GM23338 (cell line): ENCODE data around the gene PTTG1IP. TPM values are rescaled to one million over a fixed set of nuclear protein-coding genes. Genes with fewer than 3 reads are reported as not detected.

Source experiments
- ATAC-seq: fragments of 200-7000 bp; cut with Tn5 transposase; 3 replicates; pipeline ENCODE4 v1.9.1; 2020
- DNase-seq: peaks from one replicate; pipeline ENCODE4 v3.0.0-alpha.2; 2015; ENCODE audit warnings: low spot score
- H2AFZ ChIP-seq: fragments of 200-600 bp; sonication (generic); 2 replicates; pipeline ENCODE4 v1.8.0; 2016; ENCODE audit warnings: antibody characterized with exemption, mild to moderate bottlenecking, moderate library complexity
- H3F3A ChIP-seq: fragments of 200-600 bp; sonication (generic); replicated peaks from 2 replicates; pipeline ENCODE4 v1.8.0; 2017; ENCODE audit warnings: antibody characterized with exemption, mixed run types, low read depth
- H3K27ac ChIP-seq: fragments of 200-600 bp; sonication (generic); 2 replicates; pipeline ENCODE4 v1.6.1; 2016; ENCODE audit warnings: low read depth
- H3K27me3 ChIP-seq: fragments of 200-600 bp; sonication (generic); 2 replicates; pipeline ENCODE4 v1.8.0; 2016; ENCODE audit warnings: mild to moderate bottlenecking, mixed run types, moderate library complexity; ENCODE audit not compliant: insufficient read depth
- H3K36me3 ChIP-seq: fragments of 200-600 bp; sonication (generic); 2 replicates; pipeline ENCODE4 v1.8.0; 2016; ENCODE audit warnings: mild to moderate bottlenecking; ENCODE audit not compliant: insufficient read depth
- H3K4me1 ChIP-seq: fragments of 200-600 bp; sonication (generic); 2 replicates; pipeline ENCODE4 v1.8.0; 2016; ENCODE audit warnings: mild to moderate bottlenecking, moderate library complexity; ENCODE audit not compliant: insufficient read depth
- H3K4me2 ChIP-seq: fragments of 200-600 bp; sonication (generic); 2 replicates; pipeline ENCODE4 v1.7.1; 2017; ENCODE audit warnings: mixed run types
- H3K4me3 ChIP-seq: fragments of 200-600 bp; sonication (generic); 2 replicates; pipeline ENCODE4 v1.6.1; 2016; ENCODE audit warnings: mixed run types
- H3K79me2 ChIP-seq: fragments of 200-600 bp; sonication (generic); replicated peaks from 2 replicates; pipeline ENCODE4 v1.8.0; 2017; ENCODE audit warnings: mild to moderate bottlenecking; ENCODE audit not compliant: insufficient read depth
- H3K9me2 ChIP-seq: fragments of 200-600 bp; sonication (generic); 2 replicates; pipeline ENCODE4 v1.8.0; 2017; ENCODE audit not compliant: insufficient read depth
- H4K20me1 ChIP-seq: fragments of 200-600 bp; sonication (generic); replicated peaks from 2 replicates; pipeline ENCODE4 v1.8.0; 2017; ENCODE audit warnings: mild to moderate bottlenecking; ENCODE audit not compliant: insufficient read depth
- H3K27ac Mint-ChIP-seq: 2 replicates; pipeline ENCODE4 v1.8.0; 2020; ENCODE audit warnings: inconsistent platforms, mild to moderate bottlenecking, moderate library complexity, mixed read lengths
- H3K27me3 Mint-ChIP-seq: 3 replicates; pipeline ENCODE4 v1.8.0; 2022; ENCODE audit warnings: low read depth, mild to moderate bottlenecking, moderate library complexity, mixed read lengths, inconsistent platforms; ENCODE audit not compliant: insufficient read depth, poor library complexity
- H3K36me3 Mint-ChIP-seq: 3 replicates; pipeline ENCODE4 v1.8.0; 2021; ENCODE audit warnings: low read depth, mild to moderate bottlenecking, inconsistent platforms, moderate library complexity, mixed read lengths
- H3K4me1 Mint-ChIP-seq: 3 replicates; pipeline ENCODE4 v1.8.0; 2020; ENCODE audit warnings: mild to moderate bottlenecking, inconsistent platforms, mixed read lengths
- H3K4me3 Mint-ChIP-seq: 3 replicates; pipeline ENCODE4 v1.8.0; 2021; ENCODE audit warnings: moderate library complexity, mild to moderate bottlenecking, inconsistent platforms, mixed read lengths
- H3K9me3 Mint-ChIP-seq: 3 replicates; pipeline ENCODE4 v1.8.0; 2020; ENCODE audit warnings: moderate library complexity, mild to moderate bottlenecking, inconsistent platforms, mixed read lengths
- CREB1 ChIP-seq: fragments of 250-450 bp; sonication (Bioruptor Pico); IDR thresholded peaks from 2 replicates; pipeline ENCODE4 v1.5.0; 2020; ENCODE audit warnings: low read depth, mild to moderate bottlenecking, moderate library complexity
- JUNB ChIP-seq: IDR thresholded peaks from one replicate; pipeline ENCODE4 v1.6.1; 2016; ENCODE audit warnings: antibody characterized with exemption; ENCODE audit not compliant: unreplicated experiment
- NANOG ChIP-seq: IDR thresholded peaks from 2 replicates; pipeline ENCODE4 v1.6.1; 2016; ENCODE audit warnings: antibody characterized with exemption, borderline replicate concordance
- polyA plus RNA-seq: library from polyadenylated mRNA; unstranded; fragments of >200 nt; fragmentation: Nextera tagmentation; extraction: Ambion mirVana; gene quantifications from 2 replicates; pipeline ENCODE4 v1.2.1, GENCODE V29; 2016
- total RNA-seq: library from RNA; depleted of rRNA; stranded (reverse); fragments of >200 nt; shearing (Covaris generic); gene quantifications from 2 replicates; pipeline ENCODE4 v1.2.3, GENCODE V29; 2014
- TF ChIP-seq, protein P1 (sequence below): fragments of 250-450 bp; sonication (Bioruptor Pico); IDR thresholded peaks from 2 replicates; pipeline ENCODE4 v1.5.0; 2020; ENCODE audit warnings: mild to moderate bottlenecking, moderate library complexity
- TF ChIP-seq, protein P2 (sequence below): IDR thresholded peaks from one replicate; pipeline ENCODE4 v1.6.1; 2018; ENCODE audit warnings: antibody characterized with exemption; ENCODE audit not compliant: unreplicated experiment

Gene PTTG1IP
- total and polyA plus RNA-seq, 2 experiments from 2014 or later, result 99.9 to 172 TPM

DNA sequence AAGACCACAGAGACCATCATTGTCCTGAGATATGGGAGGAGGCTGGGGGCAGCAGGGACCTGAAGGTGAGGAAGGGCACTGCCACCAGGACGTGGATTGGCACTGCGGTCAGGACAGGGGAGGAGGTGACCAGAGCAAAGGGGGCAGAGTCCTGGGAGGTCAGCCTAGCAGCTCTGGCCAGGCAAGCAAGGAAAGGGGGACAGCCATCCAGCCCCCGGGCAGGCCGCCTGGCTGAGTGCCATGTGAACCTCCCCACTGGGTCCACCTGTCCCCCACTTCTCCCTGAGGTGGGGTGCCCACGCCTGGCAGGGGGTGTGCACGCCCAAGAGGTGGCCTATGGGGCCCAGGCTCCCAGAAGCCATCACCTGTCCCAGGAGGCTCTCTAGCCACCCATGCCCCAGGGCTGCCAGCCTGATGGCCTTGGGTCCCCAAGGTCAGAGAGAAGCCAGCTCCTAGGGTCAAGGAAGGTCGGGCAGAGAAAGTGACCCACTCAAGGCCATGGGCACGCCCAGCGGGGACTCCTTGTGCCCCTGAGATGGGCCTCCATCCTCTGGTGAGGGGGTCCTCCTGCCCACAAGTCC, 17.6 kb upstream of the PTTG1IP start:
- Histone ChIP-seq H4K20me1 (no peaks in the 10 kb centered on the region), H3K4me3 (no peak overlapping the region), H3F3A (no peaks in the 10 kb centered on the region), H3K79me2 (no peaks in the 10 kb centered on the region), H3K36me3 (no peaks in the 10 kb centered on the region), H3K27me3 (no peaks in the 10 kb centered on the region), H3K9me2 (no peaks in the 10 kb centered on the region), H3K4me1 (no peaks in the 10 kb centered on the region), H3K27ac (no peak overlapping the region), H3K4me2 (no peak overlapping the region), H2AFZ (no peak overlapping the region)
- Mint-ChIP-seq H3K27ac (no peak overlapping the region), H3K27me3 (peaks cover 8% of the 10 kb centered on the region), H3K9me3 (no peaks in the 10 kb centered on the region), H3K4me1 (peaks cover 2% of the 10 kb centered on the region; the same call in 2 of the 3 replicates), H3K36me3 (no peaks in the 10 kb centered on the region), H3K4me3 (no peak overlapping the region)
- no peak for ATAC-seq
- TF ChIP-seq, protein P1, sequence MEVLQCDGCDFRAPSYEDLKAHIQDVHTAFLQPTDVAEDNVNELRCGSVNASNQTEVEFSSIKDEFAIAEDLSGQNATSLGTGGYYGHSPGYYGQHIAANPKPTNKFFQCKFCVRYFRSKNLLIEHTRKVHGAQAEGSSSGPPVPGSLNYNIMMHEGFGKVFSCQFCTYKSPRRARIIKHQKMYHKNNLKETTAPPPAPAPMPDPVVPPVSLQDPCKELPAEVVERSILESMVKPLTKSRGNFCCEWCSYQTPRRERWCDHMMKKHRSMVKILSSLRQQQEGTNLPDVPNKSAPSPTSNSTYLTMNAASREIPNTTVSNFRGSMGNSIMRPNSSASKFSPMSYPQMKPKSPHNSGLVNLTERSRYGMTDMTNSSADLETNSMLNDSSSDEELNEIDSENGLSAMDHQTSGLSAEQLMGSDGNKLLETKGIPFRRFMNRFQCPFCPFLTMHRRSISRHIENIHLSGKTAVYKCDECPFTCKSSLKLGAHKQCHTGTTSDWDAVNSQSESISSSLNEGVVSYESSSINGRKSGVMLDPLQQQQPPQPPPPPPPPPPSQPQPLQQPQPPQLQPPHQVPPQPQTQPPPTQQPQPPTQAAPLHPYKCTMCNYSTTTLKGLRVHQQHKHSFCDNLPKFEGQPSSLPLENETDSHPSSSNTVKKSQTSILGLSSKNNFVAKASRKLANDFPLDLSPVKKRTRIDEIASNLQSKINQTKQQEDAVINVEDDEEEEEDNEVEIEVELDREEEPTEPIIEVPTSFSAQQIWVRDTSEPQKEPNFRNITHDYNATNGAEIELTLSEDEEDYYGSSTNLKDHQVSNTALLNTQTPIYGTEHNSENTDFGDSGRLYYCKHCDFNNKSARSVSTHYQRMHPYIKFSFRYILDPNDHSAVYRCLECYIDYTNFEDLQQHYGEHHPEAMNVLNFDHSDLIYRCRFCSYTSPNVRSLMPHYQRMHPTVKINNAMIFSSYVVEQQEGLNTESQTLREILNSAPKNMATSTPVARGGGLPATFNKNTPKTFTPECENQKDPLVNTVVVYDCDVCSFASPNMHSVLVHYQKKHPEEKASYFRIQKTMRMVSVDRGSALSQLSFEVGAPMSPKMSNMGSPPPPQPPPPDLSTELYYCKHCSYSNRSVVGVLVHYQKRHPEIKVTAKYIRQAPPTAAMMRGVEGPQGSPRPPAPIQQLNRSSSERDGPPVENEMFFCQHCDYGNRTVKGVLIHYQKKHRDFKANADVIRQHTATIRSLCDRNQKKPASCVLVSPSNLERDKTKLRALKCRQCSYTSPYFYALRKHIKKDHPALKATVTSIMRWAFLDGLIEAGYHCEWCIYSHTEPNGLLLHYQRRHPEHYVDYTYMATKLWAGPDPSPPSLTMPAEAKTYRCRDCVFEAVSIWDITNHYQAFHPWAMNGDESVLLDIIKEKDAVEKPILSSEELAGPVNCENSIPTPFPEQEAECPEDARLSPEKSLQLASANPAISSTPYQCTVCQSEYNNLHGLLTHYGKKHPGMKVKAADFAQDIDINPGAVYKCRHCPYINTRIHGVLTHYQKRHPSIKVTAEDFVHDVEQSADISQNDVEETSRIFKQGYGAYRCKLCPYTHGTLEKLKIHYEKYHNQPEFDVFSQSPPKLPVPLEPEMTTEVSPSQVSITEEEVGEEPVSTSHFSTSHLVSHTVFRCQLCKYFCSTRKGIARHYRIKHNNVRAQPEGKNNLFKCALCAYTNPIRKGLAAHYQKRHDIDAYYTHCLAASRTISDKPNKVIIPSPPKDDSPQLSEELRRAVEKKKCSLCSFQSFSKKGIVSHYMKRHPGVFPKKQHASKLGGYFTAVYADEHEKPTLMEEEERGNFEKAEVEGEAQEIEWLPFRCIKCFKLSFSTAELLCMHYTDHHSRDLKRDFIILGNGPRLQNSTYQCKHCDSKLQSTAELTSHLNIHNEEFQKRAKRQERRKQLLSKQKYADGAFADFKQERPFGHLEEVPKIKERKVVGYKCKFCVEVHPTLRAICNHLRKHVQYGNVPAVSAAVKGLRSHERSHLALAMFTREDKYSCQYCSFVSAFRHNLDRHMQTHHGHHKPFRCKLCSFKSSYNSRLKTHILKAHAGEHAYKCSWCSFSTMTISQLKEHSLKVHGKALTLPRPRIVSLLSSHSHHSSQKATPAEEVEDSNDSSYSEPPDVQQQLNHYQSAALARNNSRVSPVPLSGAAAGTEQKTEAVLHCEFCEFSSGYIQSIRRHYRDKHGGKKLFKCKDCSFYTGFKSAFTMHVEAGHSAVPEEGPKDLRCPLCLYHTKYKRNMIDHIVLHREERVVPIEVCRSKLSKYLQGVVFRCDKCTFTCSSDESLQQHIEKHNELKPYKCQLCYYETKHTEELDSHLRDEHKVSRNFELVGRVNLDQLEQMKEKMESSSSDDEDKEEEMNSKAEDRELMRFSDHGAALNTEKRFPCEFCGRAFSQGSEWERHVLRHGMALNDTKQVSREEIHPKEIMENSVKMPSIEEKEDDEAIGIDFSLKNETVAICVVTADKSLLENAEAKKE (CRISPR knock-in tag), result no peak
- TF ChIP-seq CREB1 (CRISPR knock-in tag) (no peak), NANOG (no peak), JUNB (no peak)
- TF ChIP-seq, protein P2, sequence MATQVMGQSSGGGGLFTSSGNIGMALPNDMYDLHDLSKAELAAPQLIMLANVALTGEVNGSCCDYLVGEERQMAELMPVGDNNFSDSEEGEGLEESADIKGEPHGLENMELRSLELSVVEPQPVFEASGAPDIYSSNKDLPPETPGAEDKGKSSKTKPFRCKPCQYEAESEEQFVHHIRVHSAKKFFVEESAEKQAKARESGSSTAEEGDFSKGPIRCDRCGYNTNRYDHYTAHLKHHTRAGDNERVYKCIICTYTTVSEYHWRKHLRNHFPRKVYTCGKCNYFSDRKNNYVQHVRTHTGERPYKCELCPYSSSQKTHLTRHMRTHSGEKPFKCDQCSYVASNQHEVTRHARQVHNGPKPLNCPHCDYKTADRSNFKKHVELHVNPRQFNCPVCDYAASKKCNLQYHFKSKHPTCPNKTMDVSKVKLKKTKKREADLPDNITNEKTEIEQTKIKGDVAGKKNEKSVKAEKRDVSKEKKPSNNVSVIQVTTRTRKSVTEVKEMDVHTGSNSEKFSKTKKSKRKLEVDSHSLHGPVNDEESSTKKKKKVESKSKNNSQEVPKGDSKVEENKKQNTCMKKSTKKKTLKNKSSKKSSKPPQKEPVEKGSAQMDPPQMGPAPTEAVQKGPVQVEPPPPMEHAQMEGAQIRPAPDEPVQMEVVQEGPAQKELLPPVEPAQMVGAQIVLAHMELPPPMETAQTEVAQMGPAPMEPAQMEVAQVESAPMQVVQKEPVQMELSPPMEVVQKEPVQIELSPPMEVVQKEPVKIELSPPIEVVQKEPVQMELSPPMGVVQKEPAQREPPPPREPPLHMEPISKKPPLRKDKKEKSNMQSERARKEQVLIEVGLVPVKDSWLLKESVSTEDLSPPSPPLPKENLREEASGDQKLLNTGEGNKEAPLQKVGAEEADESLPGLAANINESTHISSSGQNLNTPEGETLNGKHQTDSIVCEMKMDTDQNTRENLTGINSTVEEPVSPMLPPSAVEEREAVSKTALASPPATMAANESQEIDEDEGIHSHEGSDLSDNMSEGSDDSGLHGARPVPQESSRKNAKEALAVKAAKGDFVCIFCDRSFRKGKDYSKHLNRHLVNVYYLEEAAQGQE, result no peak
- no peak for DNase-seq
